GM12801 (cell line): ENCODE measurements around the gene DNAJB5.

ENCODE experiments used
- CTCF ChIP-seq: IDR thresholded peaks from one replicate; pipeline ENCODE4 v1.5.1; 2011; ENCODE audit warnings: control low read depth; ENCODE audit not compliant: insufficient read length; ENCODE audit errors: extremely low read depth

DNAJB5 gene

DNA sequence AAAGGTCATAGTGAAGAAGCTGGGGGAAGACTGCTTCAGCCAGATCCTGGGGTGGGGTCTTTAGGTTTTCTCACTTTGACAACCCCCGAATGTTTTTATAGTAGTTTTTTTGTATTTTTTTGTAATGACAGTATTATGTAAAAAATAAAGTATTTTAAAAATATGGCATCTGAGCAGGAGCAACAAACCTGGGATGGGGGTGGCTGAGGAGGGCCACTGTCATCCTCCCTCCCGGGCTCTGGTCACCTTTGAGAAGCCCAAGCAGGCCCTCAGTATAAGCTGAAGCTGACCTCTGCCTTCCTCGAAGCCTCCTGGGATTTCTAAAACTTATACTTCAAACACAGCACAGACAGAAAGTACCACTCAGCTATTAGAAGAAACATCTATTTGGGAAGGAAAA lies 8.7 kb downstream of the DNAJB5 start:
- no peak for TF ChIP-seq CTCF

GRCh38 chr9:34999576-34999975 lies 10.0 kb downstream of the DNAJB5 start:
- TF ChIP-seq CTCF: no peak

- no peak for TF ChIP-seq CTCF
These were observed 11.2 kb downstream of the DNAJB5 start for GRCh38 chr9:35000535-35001284.

- no peak for TF ChIP-seq CTCF
These were observed 11.7 kb downstream of the DNAJB5 start for GRCh38 chr9:35001285-35001677.

DNA sequence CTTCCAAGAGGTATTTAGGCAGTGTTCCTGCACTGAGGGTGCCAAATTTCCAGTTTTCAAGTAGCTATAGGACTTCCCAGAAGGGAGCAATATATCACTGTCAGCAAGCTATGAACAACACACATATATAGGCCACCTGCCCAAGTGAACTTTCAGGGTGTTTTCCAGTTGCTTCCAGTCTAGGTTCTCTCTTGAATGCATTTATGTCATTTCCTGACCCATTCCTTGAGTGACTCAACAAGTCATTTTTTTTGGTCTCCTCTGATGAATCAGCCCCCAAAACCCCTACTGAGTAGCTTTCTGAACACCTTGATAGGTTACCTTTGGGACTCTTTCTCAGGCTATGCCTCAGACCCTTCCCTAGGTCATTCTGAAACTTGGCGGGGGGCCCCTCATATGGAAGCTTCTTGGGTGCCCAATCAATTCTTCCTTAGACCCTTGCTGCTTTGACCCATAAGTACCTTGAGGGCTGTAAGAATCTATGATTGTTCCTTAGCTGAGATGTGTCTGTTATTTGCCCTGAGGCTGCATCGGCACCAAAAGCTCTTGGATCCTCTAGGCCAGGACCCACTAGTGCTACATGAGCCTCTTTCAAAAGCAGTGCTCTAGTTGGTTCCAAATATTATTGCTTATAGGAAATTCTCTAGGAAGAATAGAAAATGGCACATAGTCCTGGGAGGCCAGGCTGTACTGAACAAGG lies 12.4 kb downstream of the DNAJB5 start:
- no peak for TF ChIP-seq CTCF

GRCh38 chr9:35002623-35003022 lies 13.1 kb downstream of the DNAJB5 start:
- TF ChIP-seq CTCF: no peak

DNA sequence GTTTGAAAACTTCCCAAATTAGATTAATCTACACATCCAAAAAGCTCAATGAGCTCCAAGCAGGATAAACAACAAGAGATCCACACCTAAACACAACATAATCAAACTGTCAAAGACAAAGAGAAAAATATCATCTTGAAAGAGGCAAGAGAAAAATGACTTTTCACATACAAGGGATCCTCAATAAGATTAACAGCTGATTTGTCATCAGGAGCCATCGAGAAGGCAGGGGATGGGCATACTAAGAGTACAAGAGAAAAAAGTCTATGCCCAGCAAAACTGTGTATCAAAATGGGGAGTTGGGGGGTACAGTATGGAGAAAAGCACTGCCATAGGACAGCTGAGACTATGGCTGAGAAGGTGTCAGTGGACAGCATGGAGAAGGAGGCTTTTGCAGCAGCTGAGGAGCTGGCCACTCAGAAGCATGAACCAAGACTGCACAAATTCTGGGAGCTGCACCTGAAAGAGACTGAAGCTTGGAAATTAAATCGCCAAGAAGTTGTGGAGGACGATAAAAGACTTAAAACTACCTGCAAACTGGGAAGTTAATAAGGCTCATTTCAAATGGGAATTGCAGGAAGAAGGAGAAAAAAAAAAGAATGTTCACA lies 20.9 kb downstream of the DNAJB5 start:
- no peak for TF ChIP-seq CTCF
